Fibroblast of lung (primary cell): ENCODE data around the gene SGSM2.

ENCODE experiments used
- CTCF ChIP-seq, 2 donors: IDR thresholded peaks in 1 of 2; conservative IDR thresholded peaks in 1 of 2; 1 replicate in 1 of 2; 2 replicates in 1 of 2; pipeline ENCODE4 v1.5.1; 2011 to 2012; ENCODE audit warnings: low read length in 2 of 2, control low read depth in 1 of 2, inconsistent platforms in 1 of 2, low read depth in 1 of 2, mild to moderate bottlenecking in 1 of 2
- EZH2 ChIP-seq: IDR thresholded peaks from 2 replicates; pipeline ENCODE4 v1.5.1; 2012; ENCODE audit warnings: low read length, control low read depth, mild to moderate bottlenecking; ENCODE audit errors: missing control alignments

GRCh38 chr17:2402544-2402943 lies 65.2 kb downstream of the SGSM2 start:
- TF ChIP-seq CTCF (conservative IDR thresholded peaks at IDR 0.05 in 1 of 2, IDR thresholded peaks at IDR 0.05 in 1 of 2; ENCODE audit: low read depth in 1 of 2, low read length in 2 of 2) (no peak), EZH2 (no peak)
